ENCODE results near the gene ABCC3.

Gene ABCC3

DNA sequence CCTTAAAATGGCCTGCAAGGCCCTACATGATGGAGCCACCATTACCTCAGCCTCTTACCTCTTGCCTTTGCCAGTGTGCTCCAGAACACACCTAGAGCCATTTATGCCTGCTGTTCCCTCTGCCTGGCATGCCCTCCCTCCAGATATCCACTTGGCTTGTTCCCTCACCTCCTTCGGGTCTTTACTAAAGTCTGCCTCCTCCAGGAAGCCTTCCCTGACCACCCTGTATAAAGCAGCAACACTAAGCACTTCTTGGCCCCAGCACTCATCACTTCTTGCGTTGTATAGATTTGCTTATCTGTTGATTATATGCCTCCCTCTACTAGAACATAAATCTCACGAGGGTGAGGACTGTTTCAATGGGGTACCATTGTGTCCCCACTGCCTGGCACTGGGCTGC is 47.8 kb downstream of the ABCC3 start:
- H3K4me3 Mint-ChIP-seq: no peak overlapping the region
- H3K27me3 Mint-ChIP-seq: peaks cover 35 to 50% of the 10 kb centered on the region in 2 donors
- H3K36me3 Mint-ChIP-seq: no peaks in the 10 kb centered on the region
- DNase-seq (no peak), ATAC-seq (replicated peaks) (no peak)
- no peaks in the 10 kb centered on the region for H3K9me3 Mint-ChIP-seq
- H3K27ac Mint-ChIP-seq: no peak overlapping the region
- peaks cover 5% of the 10 kb centered on the region in 2 donors for H3K4me1 Mint-ChIP-seq

DNA sequence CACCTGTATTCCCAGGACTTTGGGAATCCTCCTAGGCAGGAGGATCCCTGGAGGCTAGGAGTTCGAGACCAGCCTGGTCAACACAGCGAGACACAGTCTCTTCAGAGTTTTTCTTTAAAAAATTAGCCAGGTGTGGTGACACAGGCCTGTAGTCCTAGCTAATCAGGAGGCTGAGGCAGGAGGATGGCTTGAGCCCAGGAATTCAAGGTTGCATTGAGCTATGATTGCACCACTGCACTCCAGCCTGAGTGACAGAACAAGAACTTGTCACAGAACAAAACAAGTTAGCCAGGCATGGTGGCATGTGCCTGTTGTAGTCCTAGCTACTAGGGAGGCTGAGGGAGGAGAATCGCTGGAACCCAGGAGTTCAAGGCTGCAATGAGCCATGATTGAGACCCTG is 48.3 kb downstream of the ABCC3 start:
- no peak overlapping the region for H3K27ac Mint-ChIP-seq
- ATAC-seq (replicated peaks) (no peak), DNase-seq (no peak)
- no peaks in the 10 kb centered on the region for H3K9me3 Mint-ChIP-seq
- no peaks in the 10 kb centered on the region for H3K36me3 Mint-ChIP-seq
- H3K27me3 Mint-ChIP-seq: peaks cover 35 to 45% of the 10 kb centered on the region in 2 donors
- H3K4me1 Mint-ChIP-seq: peaks cover 5% of the 10 kb centered on the region in 2 donors
- no peak overlapping the region for H3K4me3 Mint-ChIP-seq

DNA sequence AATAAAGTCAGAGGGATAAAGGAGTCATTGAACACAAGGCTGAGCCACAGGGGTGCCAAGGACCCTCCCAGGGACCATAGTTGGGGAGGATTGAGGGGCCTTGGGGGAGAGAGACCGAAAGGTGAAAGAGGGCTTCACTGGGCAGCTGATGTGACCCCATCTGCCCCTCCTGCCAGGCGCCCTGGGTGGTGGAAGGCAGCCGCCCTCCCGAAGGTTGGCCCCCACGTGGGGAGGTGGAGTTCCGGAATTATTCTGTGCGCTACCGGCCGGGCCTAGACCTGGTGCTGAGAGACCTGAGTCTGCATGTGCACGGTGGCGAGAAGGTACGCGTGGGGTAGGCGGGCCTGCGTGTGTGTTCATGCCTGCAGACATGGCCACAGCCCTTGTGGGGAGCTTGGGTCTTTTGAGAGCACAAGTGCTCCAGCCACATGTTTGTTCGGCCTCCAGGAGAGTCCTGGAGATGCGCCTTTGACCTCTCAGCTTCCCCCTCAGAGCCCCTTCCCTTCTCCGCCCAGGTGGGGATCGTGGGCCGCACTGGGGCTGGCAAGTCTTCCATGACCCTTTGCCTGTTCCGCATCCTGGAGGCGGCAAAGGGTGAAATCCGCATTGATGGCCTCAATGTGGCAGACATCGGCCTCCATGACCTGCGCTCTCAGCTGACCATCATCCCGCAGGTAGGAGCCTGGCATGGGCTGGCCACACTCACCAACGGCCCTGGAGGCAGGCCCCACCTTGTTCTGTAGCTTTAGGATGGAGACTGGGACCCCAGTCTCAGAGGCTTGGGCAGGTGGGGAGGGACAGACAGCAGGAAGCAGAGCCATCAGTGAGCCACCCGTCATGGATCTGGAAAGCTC is 49.0 kb downstream of the ABCC3 start:
- Mint-ChIP-seq H3K36me3 (no peaks in the 10 kb centered on the region), H3K4me3 (no peak overlapping the region), H3K9me3 (no peaks in the 10 kb centered on the region), H3K27ac (no peak overlapping the region), H3K4me1 (peaks cover 5% of the 10 kb centered on the region in 2 donors), H3K27me3 (peaks cover 35 to 40% of the 10 kb centered on the region in 2 donors)
- DNase-seq (no peak), ATAC-seq (replicated peaks) (no peak)

DNA sequence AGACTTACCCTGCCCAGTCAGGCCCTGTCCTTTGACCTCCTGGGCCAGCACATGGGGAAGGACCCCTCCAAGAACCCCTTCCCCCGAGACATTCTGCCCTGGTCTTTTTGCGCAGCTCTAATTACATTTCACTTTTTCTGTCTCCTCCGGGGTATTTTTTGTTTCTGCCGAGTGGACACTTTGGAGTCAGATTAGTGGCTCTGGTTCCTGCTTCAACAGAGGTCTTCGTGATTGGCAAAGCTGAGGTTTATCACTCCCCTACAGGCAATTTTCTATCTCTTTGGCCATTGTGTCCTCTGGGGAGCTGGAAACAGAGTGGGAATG is 49.6 kb downstream of the ABCC3 start:
- ATAC-seq (replicated peaks) (no peak), DNase-seq (no peak)
- no peak overlapping the region for H3K4me3 Mint-ChIP-seq
- H3K4me1 Mint-ChIP-seq: peaks cover 5% of the 10 kb centered on the region in 2 donors
- peaks cover 35 to 37% of the 10 kb centered on the region in 2 donors for H3K27me3 Mint-ChIP-seq
- no peaks in the 10 kb centered on the region for H3K9me3 Mint-ChIP-seq
- H3K27ac Mint-ChIP-seq: no peak overlapping the region
- H3K36me3 Mint-ChIP-seq: no peaks in the 10 kb centered on the region

DNA sequence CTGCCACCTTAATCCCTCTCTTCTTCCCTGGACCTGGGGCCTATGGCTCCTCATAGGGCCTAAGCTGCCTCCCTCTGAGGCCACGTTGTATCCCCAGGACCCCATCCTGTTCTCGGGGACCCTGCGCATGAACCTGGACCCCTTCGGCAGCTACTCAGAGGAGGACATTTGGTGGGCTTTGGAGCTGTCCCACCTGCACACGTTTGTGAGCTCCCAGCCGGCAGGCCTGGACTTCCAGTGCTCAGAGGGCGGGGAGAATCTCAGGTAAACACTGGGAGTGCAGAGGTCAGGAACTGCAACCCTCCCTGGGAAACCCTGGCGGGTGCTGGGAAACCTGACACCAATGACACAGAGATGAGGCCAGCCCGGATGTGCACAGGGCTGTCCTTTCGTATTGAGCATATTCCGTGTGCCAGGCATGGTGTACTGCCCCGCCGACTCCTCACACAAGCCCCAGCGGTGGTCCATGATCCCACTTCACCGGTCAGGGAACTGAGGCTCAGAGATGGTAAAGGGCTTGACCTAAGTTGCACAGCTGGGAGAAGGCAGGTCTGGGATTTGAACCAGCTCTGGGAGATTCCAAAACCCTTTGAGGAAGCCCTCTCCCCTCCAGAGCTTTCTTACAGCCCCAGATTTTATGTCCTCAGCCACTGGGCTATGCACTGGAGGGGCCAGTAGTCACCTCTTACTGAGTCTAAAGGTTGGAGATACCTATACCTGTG is 50.1 kb downstream of the ABCC3 start:
- DNase-seq: no peak
- ATAC-seq (replicated peaks): no peak
- Mint-ChIP-seq H3K9me3 (no peaks in the 10 kb centered on the region), H3K36me3 (peaks cover 0 to 1% of the 10 kb centered on the region in 2 donors), H3K4me1 (peaks cover 5% of the 10 kb centered on the region in 2 donors), H3K4me3 (no peak overlapping the region), H3K27ac (no peak overlapping the region), H3K27me3 (peaks cover 31 to 32% of the 10 kb centered on the region in 2 donors)

DNA sequence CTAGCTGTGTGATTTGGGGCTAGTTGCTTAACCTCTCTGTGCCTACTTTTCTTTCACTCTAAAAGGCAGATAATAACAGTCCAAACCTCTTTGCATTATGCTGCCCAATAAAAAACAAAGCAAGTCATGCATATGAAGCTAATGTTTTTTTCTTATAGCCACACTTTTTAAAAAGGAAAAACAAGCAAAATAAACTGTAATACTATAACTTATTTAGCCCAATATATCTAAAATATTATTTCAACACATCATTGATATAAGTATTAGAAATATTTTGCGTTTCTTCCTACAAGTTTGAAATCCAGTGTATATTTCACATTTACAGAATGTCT is 50.6 kb downstream of the ABCC3 start:
- Mint-ChIP-seq H3K9me3 (no peaks in the 10 kb centered on the region), H3K27me3 (peaks cover 26 to 27% of the 10 kb centered on the region in 2 donors), H3K27ac (no peak overlapping the region), H3K36me3 (peaks cover 0 to 3% of the 10 kb centered on the region in 2 donors), H3K4me1 (peaks cover 5% of the 10 kb centered on the region in 2 donors), H3K4me3 (no peak overlapping the region)
- no peak for ATAC-seq (replicated peaks)
- no peak for DNase-seq

DNA sequence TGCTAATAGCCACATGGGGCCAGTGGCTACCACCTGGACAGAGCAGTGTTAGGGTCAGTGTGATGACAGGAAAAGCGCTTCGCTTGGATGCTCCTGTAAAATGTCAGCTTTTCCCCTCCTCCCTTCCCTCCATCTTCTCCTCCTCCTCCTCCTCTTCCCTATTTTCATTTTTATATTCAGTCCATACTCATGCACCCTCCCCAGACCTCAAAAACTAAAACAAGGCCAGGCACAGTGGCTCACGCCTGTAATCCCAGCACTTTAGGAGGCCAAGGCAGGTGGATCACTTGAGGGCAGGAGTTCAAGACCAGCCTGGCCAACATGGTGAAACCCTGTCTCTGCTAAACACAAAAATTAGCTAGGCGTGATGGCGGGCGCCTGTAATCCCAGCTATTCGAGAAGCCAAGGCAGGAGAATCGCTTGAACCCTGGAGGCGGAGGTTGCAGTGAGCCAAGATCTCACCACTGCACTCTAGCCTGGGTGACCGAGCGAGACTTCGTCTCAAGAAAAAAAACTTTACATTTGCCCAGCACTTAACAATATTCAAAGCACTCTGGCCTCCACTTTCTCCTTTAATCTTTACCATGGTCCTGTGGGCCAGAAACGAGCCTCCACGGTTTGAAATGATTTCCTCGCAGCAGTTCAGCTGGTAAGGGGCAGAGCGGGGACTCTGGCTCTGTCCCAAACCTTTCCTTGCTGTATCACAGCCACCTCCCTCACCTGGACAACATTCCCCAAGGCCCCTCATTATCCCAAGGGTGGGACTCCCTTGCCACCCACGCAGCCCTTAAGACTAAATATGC is 51.2 kb downstream of the ABCC3 start:
- Mint-ChIP-seq H3K36me3 (peaks cover 0 to 3% of the 10 kb centered on the region in 2 donors), H3K27ac (no peak overlapping the region), H3K4me1 (peaks cover 5% of the 10 kb centered on the region in 2 donors), H3K27me3 (peaks cover 20 to 22% of the 10 kb centered on the region in 2 donors), H3K9me3 (no peaks in the 10 kb centered on the region), H3K4me3 (no peak overlapping the region)
- DNase-seq (no peak), ATAC-seq (replicated peaks) (no peak)

DNA sequence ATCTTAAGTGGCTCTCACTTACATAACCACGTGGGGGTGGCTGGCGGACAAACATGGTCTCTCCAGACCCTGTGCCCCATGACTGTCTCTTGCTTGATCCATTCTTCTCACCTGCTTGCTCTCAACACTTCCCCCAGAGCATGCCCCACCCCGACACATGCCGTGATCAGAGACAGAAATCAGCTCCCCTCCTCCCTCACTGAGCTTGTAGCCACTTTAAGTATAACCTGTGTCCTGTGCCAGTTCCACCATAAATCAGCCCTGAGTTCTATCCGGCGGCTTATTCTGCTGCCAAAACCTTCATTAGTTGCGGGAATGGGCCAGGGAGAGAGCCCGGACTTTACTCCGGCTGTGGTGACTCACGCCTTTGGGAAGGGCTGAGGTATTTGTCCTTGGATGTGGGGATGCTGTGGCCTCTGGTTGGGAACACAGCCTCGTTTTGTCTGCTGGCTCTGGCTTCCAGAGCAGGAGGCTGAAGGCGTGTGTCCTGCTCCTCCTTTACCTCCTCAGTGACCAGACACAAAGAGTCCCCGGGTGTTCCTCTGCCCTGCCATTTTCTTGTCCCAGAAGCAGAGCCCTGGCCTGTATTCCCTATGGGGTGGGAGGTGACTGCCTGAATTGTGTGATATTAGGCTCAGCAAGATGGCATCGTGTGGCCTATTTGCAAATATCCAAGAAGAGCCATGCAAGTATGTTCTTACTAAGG is 52.0 kb downstream of the ABCC3 start:
- Mint-ChIP-seq H3K36me3 (peaks cover 0 to 3% of the 10 kb centered on the region in 2 donors), H3K4me3 (no peak overlapping the region), H3K4me1 (no peaks in the 10 kb centered on the region), H3K9me3 (no peaks in the 10 kb centered on the region), H3K27me3 (peaks cover 13 to 15% of the 10 kb centered on the region in 2 donors), H3K27ac (no peak overlapping the region)
- ATAC-seq (replicated peaks) (no peak), DNase-seq (no peak)

DNA sequence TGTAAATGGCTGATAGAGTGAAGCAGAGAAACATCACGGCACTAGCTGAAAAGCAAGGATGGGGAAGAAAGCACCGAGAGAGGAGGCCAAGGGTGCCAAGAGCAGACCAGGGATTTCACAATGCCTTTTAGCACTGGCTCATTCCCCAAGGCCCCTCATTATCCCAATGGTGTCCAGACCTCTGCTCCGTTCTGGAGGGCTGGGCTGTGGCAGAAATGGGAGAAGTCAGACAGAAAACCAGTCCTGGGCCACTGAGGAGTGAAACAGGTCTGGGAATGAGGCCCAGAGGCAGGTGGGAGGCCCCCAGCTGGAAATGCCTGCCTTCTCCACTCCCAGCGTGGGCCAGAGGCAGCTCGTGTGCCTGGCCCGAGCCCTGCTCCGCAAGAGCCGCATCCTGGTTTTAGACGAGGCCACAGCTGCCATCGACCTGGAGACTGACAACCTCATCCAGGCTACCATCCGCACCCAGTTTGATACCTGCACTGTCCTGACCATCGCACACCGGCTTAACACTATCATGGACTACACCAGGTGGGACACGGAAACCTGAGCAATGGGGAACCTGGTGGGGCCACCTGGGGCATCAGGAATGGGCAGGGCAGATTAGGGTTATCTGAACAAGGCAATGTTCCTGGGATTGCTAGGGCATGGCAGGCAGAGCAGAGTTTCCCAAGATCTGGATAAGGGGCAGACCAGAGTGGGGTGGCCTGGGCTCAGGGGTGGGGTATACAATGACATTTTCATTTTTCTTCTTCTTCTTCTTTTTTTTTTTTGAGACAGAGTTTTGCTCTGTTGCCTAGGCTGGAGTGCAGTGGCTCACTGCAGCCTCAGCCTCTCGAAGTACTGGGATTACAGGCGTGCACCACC is 52.8 kb downstream of the ABCC3 start:
- Mint-ChIP-seq H3K36me3 (peaks cover 0 to 6% of the 10 kb centered on the region in 2 donors), H3K27ac (no peak overlapping the region), H3K27me3 (peaks cover 5 to 7% of the 10 kb centered on the region in 2 donors), H3K4me1 (no peaks in the 10 kb centered on the region), H3K9me3 (no peaks in the 10 kb centered on the region), H3K4me3 (no peak overlapping the region)
- DNase-seq (no peak), ATAC-seq (replicated peaks) (no peak)

DNA sequence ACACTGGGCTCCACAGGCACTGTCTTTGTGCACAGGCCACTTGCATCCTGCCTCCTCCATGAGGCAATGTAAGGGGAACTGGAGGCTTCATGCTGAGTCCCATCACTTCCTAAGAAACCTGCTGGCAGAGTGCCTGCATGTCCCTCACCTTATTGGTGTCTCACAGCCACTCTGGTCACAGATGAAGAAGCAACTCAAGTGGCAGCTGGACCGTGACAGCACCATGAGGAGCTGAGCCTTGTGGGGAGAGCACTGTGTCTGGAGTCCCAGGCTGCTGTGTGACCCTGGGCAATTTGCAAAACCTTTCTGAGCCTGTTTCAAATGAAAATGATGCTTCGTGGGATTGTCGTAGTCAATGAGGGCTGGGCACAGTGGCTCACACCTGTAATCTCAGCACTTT is 53.6 kb downstream of the ABCC3 start:
- ATAC-seq (replicated peaks): peak in 1 of 2 donors; percentile 36
- no peak overlapping the region for H3K27ac Mint-ChIP-seq
- H3K27me3 Mint-ChIP-seq: peaks cover 0 to 4% of the 10 kb centered on the region in 2 donors
- no peaks in the 10 kb centered on the region for H3K4me1 Mint-ChIP-seq
- no peak for DNase-seq
- no peaks in the 10 kb centered on the region for H3K9me3 Mint-ChIP-seq
- H3K36me3 Mint-ChIP-seq: peaks cover 4 to 11% of the 10 kb centered on the region in 2 donors
- H3K4me3 Mint-ChIP-seq: no peak overlapping the region

DNA sequence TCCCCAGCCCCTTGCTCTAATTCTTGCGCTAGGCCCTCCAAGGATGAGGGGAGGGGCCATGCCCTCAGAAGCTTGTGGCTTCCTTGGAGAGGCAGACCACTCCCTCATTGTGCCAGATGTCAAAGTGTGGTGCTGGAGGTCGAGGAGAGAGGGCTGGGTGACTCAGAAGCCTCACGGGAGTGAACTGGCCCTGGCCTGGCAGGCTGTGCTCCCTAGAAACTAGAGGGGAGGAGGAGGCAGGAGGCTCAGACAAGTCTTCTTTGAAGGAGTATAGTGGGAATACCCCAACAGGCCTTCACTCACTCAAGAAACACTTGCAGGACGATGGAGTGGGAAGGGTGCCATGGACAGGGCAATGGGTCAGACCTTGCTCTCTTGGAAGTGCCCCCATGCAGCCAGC is 54.6 kb downstream of the ABCC3 start:
- Mint-ChIP-seq H3K4me3 (no peak overlapping the region), H3K9me3 (no peaks in the 10 kb centered on the region), H3K4me1 (no peaks in the 10 kb centered on the region), H3K36me3 (peaks cover 5 to 11% of the 10 kb centered on the region in 2 donors), H3K27me3 (peaks cover 0 to 4% of the 10 kb centered on the region in 2 donors), H3K27ac (no peak overlapping the region)
- DNase-seq: no peak
- peak in 1 of 2 donors; percentile 23 for ATAC-seq (replicated peaks)

DNA sequence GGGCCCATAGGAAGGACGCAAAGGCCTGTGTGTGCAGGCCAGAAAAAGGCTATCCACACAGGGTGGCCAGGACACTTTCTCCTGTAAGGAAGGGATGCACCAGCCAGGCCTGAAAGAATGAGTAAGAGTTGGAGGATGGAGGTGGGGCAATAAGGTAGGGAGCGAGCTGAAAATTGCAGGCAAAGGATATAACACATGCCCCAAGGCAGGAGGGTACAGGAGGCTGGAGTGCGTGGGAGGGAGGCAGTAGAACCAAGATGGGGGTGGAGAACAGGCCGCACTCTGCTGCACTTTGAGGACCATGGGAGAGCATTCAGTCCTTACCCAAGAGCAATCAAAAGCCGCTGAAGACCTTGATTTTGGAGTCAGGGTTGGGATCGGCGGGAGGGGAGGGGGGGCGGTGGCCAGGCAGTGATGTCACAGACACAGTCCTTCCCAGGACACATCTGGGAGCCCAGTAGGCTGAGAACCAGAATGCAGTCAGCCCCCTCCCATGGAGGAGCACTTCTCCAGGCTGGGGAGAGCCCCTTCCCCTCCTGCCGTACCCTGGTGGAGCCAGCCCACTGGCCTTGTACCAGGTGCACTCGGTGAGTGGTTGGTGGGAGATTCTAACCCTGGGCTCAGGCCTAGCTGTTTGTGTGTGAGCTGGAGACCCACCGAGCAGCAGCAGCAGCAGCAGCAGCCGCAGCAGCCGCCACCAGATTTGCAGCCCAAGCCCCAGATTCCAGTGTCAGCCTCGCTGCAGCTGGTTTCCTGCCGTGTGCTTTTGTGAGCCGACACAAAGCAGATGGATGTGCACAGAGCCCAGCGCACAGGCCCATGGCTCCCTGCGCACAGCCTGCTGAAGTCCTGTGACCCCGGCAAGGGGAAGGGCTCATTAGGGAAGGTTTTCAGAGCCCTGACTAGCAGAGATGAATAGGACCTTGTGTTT is 55.5 kb downstream of the ABCC3 start:
- ATAC-seq (replicated peaks) (no peak), DNase-seq (no peak)
- H3K4me3 Mint-ChIP-seq: no peak overlapping the region
- H3K36me3 Mint-ChIP-seq: peaks cover 7 to 16% of the 10 kb centered on the region in 2 donors
- no peak overlapping the region for H3K27ac Mint-ChIP-seq
- H3K9me3 Mint-ChIP-seq: no peaks in the 10 kb centered on the region
- peaks cover 0 to 4% of the 10 kb centered on the region in 2 donors for H3K27me3 Mint-ChIP-seq
- no peaks in the 10 kb centered on the region for H3K4me1 Mint-ChIP-seq

Measured in stimulated activated naive B cell treated with anti-CD40 and anti-IgM and Interleukin-4, amounts not matched to agents 10 μg/mL and 1 μg/mL and 100 μg/mL, for 72 hours (primary cell).